BE2C (cell line): Measurements from ENCODE around the gene TMEM45A.

Experiments used
- DNase-seq: peaks from one replicate; pipeline ENCODE4 v3.0.0-alpha.2; 2020
- H3K27me3 ChIP-seq: fragments of 250-450 bp; sonication (Bioruptor Pico); 2 replicates; pipeline ENCODE4 v1.5.1; 2020; ENCODE audit warnings: mild to moderate bottlenecking
- H3K36me3 ChIP-seq: fragments of 250-450 bp; sonication (Bioruptor Pico); 2 replicates; pipeline ENCODE4 v1.5.1; 2020; ENCODE audit warnings: mild to moderate bottlenecking
- H3K4me1 ChIP-seq: fragments of 250-450 bp; sonication (Bioruptor Pico); 2 replicates; pipeline ENCODE4 v1.5.1; 2020
- H3K4me3 ChIP-seq: 2 replicates; pipeline ENCODE4 v1.5.1; 2011; ENCODE audit warnings: low read depth, low read length
- H3K9me3 ChIP-seq: fragments of 250-450 bp; sonication (Bioruptor Pico); 2 replicates; pipeline ENCODE4 v1.5.1; 2020
- TF ChIP-seq, protein P1 (sequence below): IDR thresholded peaks from 2 replicates; pipeline ENCODE4 v1.5.1; 2012; ENCODE audit warnings: mild to moderate bottlenecking, low read depth, low read length

The TMEM45A gene

DNA sequence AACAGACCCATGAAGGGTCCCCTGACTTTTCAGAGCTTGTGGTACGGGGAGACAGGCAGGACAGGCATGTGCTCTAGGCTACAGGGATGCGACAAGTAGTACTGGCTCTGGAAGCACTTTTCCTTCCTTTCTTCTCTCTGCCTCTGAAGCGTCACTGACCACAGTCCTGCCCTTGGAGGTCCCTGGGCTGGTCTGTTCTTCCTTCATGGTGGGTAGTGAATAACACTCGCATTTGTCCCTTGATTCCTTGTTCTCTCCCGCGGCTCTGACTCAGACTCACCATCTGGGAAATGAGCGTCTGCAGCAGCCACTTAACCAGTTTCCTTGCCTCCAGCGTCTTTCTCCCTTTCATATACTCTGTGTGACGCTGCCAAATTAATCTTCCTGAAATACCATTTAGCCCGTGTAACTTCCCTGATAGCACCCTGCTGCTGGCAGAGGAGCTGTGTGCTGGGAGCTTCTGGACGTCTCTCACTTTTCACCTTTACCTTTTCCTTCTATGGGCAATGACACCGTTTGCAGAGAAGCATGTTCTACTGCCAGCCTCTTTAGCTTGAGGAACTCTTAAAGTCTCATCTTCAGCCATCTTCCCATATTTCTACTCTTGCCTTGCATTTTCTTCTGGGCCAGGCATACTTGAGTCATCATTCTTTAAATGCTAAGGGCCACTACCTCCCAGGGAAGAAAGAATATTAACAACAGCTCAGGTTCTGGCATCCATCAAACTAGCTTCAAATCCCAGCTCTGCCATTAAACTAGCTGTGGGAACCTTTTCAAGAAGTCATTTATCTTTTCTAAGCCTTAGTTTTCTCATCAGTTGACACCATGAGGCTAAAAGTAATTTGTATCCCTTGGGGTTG, 33.6 kb downstream of the TMEM45A start:
- DNase-seq = peak; percentile 55
- H3K36me3 ChIP-seq = no peaks in the 10 kb centered on the region
- no peaks in the 10 kb centered on the region for H3K9me3 ChIP-seq
- H3K27me3 ChIP-seq = no peaks in the 10 kb centered on the region
- peak overlapping the region; percentile 21 for H3K4me3 ChIP-seq
- TF ChIP-seq, protein P1, sequence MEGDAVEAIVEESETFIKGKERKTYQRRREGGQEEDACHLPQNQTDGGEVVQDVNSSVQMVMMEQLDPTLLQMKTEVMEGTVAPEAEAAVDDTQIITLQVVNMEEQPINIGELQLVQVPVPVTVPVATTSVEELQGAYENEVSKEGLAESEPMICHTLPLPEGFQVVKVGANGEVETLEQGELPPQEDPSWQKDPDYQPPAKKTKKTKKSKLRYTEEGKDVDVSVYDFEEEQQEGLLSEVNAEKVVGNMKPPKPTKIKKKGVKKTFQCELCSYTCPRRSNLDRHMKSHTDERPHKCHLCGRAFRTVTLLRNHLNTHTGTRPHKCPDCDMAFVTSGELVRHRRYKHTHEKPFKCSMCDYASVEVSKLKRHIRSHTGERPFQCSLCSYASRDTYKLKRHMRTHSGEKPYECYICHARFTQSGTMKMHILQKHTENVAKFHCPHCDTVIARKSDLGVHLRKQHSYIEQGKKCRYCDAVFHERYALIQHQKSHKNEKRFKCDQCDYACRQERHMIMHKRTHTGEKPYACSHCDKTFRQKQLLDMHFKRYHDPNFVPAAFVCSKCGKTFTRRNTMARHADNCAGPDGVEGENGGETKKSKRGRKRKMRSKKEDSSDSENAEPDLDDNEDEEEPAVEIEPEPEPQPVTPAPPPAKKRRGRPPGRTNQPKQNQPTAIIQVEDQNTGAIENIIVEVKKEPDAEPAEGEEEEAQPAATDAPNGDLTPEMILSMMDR = no peak
- H3K4me1 ChIP-seq = no peaks in the 10 kb centered on the region; the same call in 1 of the 2 replicates

DNA sequence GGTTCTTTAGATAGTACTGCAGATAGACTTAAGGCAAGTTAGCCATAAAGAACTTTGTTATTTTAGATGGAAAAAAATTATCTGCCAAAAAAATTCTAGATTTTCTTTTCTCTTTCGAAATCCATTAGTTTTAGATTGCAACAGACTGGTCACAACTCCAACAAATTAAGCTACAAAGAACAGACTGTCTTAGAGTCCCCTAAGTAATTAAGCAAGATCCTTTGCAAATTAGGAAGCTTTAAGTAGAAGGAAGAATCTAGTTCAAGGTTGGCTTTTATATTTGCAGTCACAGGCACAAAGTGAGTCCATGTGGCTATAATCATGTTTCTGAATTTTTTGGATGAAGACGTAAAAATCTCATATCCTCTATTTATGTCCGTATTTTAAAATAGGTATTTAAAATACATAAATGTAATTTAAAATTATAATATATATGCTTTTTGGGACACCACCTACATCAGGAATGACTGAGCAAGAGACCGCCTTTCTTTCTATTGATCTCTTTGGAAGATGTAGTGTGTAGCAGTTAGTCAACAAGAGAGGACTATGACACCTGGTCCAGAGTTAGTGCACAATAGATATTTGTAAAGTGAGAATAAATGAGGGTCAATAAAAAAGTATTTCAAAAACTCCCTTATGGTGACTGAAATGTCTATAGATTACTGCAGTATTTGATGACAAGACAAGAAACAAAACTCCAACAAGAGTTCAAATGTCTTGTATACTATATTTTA, 34.4 kb downstream of the TMEM45A start:
- Histone ChIP-seq H3K4me3 (no peak overlapping the region), H3K9me3 (no peaks in the 10 kb centered on the region), H3K4me1 (no peaks in the 10 kb centered on the region; the same call in 1 of the 2 replicates), H3K27me3 (no peaks in the 10 kb centered on the region), H3K36me3 (no peaks in the 10 kb centered on the region)
- DNase-seq = no peak
- TF ChIP-seq, protein P1 = no peak

DNA sequence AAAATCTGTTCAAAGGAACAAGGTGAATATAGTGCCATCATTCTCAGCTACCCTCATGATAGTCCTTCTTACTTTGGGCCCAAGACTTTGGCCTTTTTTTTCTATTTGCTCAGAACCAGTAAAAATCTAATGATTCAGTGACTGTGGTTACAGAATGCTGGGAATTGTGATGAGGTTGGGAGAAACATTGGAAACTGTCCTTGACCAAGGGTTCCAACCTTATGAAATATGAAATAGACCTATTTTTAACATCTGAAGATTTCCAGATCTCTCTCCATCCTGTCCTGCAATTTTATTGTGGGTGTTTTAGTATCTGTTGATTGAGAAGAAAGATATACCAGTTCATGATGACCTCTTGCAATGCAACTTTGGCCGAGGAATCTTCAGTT, 34.9 kb downstream of the TMEM45A start:
- Histone ChIP-seq H3K4me1 (no peaks in the 10 kb centered on the region; the same call in 1 of the 2 replicates), H3K36me3 (no peaks in the 10 kb centered on the region), H3K27me3 (no peaks in the 10 kb centered on the region), H3K9me3 (no peaks in the 10 kb centered on the region), H3K4me3 (no peak overlapping the region)
- no peak for DNase-seq
- TF ChIP-seq, protein P1 = no peak

DNA sequence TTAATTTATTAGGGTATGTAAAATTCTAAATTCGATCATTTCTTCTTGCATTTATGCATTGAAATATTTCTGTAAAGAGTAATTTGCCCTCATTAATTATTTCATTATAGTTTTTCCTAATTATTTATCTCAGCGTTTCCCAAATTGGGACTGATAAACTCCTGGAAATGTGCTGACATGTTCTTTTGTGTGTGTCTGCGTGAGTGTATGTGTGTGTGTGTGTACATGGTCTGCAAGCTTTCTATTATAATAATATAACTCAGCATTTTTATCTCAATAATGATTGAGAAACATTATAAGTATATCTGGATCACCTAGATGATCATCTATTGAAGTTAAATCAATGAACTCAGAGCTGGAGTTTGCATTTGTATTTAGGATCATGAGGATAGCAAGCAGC, 38.7 kb downstream of the TMEM45A start:
- Histone ChIP-seq H3K4me3 (no peak overlapping the region), H3K9me3 (no peaks in the 10 kb centered on the region), H3K4me1 (no peaks in the 10 kb centered on the region; the same call in 1 of the 2 replicates), H3K27me3 (no peaks in the 10 kb centered on the region), H3K36me3 (no peaks in the 10 kb centered on the region)
- DNase-seq = no peak
- TF ChIP-seq, protein P1 = no peak

DNA sequence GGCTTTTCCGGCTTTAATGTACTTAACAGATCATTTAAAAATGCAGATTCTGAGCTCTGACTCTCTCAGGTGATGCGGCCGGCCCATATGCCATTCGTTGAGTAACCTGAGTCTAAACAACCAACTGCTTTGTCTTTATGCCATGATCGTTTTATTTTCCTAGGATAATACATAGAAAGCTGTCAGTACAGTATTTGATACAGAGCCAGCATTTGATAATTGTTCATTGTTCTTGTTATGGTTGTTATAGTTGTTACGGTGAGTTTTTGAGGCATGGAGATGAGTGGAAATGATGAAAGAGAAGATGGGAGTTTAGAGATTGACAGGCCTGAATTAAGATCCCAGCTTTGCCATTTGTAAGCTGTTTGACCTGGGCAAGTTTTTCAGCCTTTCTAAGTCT, 40.0 kb downstream of the TMEM45A start:
- no peak for DNase-seq
- TF ChIP-seq, protein P1 = no peak

More for the DNA sequence above, 40.0 kb downstream of the TMEM45A start:
- Histone ChIP-seq H3K9me3 (no peaks in the 10 kb centered on the region), H3K4me3 (no peak overlapping the region), H3K27me3 (no peaks in the 10 kb centered on the region), H3K36me3 (no peaks in the 10 kb centered on the region), H3K4me1 (no peaks in the 10 kb centered on the region; the same call in 1 of the 2 replicates)
